ENCODE data around the gene PEDS1. TPM values are rescaled to one million over a fixed set of nuclear protein-coding genes. Genes with fewer than 3 reads are reported as not detected.

PEDS1 gene
- total and polyA plus RNA-seq, 10 of the 15 experiments (the other 5 are each of a cell fraction or from before 2014, with no cell fraction given), result 1.7 to 25.6 (median 16.8) TPM

GRCh38 chr20:50191544-50192363 is 38.2 kb upstream of the PEDS1 start (continued):
- TF ChIP-seq SKIL (IDR thresholded peaks at IDR 0.05; ENCODE audit: low read depth, poor library complexity, severe bottlenecking) (no peak), YY1 (IDR thresholded peaks at IDR 0.05; ENCODE audit: low read depth, low read length) (peak; percentile 71), TCF12 (IDR thresholded peaks at IDR 0.05; ENCODE audit: low read depth, low read length) (0 out of 2 replicates have a peak, but pooled peaks have one; percentile 9), GATAD2B (conservative IDR thresholded peaks at IDR 0.05; ENCODE audit: low read depth) (0 out of 2 replicates have a peak, but pooled peaks have one; percentile 42), CEBPB (IDR thresholded peaks at IDR 0.05; ENCODE audit: borderline replicate concordance in 1 of 2, low read depth in 2 of 2, low read length in 2 of 2) (no peak), CTCF (IDR thresholded peaks at IDR 0.05 in 2 of 3, conservative IDR thresholded peaks at IDR 0.05 in 1 of 3; ENCODE audit: control insufficient read depth in 2 of 3, extremely low read depth in 1 of 3, insufficient read depth in 1 of 3, low read depth in 3 of 3, low read length in 3 of 3) (peak; percentile 7 to 25 (median 14); a peak in 2 of 6 replicates), CHD2 (IDR thresholded peaks at IDR 0.05; ENCODE audit: borderline replicate concordance, low read depth, low read length) (no peak), BHLHE40 (IDR thresholded peaks at IDR 0.05; ENCODE audit: borderline replicate concordance in 1 of 2, low read depth in 2 of 2, low read length in 1 of 2) (0 out of 4 replicates have a peak, but pooled peaks of 1 of the 2 experiments have one; percentile 5), NFYB (IDR thresholded peaks at IDR 0.05; ENCODE audit: insufficient read depth, low read depth, low read length) (no peak), NKRF (conservative IDR thresholded peaks at IDR 0.05) (0 out of 2 replicates have a peak, but pooled peaks have one; percentile 43), ZNF687 (IDR thresholded peaks at IDR 0.05) (peak; percentile 42; the same call in 1 of the 2 replicates), ETV6 (conservative IDR thresholded peaks at IDR 0.05 in 1 of 2, IDR thresholded peaks at IDR 0.05 in 1 of 2; ENCODE audit: borderline replicate concordance in 1 of 2, low read depth in 1 of 2) (no peak), LARP7 (IDR thresholded peaks at IDR 0.05) (peak; percentile 72), ATF2 (IDR thresholded peaks at IDR 0.05; ENCODE audit: low read length) (no peak)

All from GM12878 (cell line).